ENCODE data around the gene EBF3. TPM values are rescaled to one million over a fixed set of nuclear protein-coding genes. Genes with fewer than 3 reads are reported as not detected.

EBF3 gene
- total and polyA plus RNA-seq, 2 experiments from 2014 or later: 0.22 to 0.77 TPM

DNA sequence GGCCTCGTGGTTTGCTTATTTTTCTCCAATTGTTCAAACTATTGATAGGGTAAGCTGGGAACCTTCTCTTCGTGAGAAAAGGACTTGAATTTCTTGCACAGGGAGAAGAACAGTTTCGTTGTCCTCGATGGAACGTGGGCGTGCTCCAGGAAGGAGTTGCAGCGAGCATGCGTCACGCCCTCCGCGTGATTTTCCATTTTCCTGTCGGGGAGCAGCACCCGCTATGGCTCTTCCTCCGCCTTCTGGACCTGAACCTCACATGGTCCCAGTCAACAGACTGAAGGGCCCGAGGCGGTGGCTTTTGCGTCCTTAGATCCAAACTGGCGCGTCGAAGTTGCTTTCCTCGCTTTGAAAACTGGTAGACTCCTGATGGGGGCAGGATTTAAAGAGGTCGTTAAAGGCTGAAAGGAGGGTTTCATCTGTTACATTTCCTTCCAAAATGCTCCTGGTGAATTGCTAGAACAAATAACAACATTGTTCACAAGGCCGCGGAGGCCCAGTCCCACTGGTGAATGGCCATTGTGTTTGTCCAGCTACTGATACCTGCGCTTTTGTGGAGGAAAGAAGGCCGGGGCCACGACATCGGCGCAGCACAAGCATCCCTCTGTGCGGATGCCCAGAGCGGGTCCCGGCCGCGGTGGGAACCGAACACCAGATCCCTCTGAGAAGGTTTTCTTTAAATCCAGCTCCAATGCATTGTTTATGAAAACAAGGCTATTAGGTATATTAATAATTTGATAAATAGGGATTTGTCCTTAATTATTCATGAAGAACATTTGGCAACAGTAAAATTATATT, 75.9 kb downstream of the EBF3 start:
- no peak for DNase-seq (ENCODE audit: low spot score)
- no peak overlapping the region for H3K4me3 ChIP-seq
- H3K4me1 ChIP-seq (ENCODE audit: insufficient read depth): no peaks in the 10 kb centered on the region
- H4K20me1 ChIP-seq (ENCODE audit: insufficient read depth, poor library complexity, severe bottlenecking): no peaks in the 10 kb centered on the region
- H3K4me2 ChIP-seq: no peak overlapping the region
- H3K79me2 ChIP-seq: no peaks in the 10 kb centered on the region
- no peaks in the 10 kb centered on the region for H3K36me3 ChIP-seq (replicated peaks; ENCODE audit: insufficient read depth, low read depth)
- no peak overlapping the region for H2AFZ ChIP-seq
- no peaks in the 10 kb centered on the region for H3K9me2 ChIP-seq (replicated peaks; ENCODE audit: insufficient read depth)
- H3K9me3 ChIP-seq (ENCODE audit: low read depth): no peaks in the 10 kb centered on the region
- 96% methylated on average over 35 of the region's 35 CpGs for WGBS (ENCODE audit: low lambda C conversion rate, missing lambda C conversion rate)
- H3K27ac ChIP-seq: no peak overlapping the region
- H3K27me3 ChIP-seq: peaks cover 4% of the 10 kb centered on the region
- TF ChIP-seq EZH2 (IDR thresholded peaks at IDR 0.05; ENCODE audit: borderline replicate concordance) (no peak), EZH2phosphoT487 (IDR thresholded peaks at IDR 0.05; ENCODE audit: low read depth, severe bottlenecking, unreplicated experiment) (no peak)
- TF ChIP-seq, protein P1, sequence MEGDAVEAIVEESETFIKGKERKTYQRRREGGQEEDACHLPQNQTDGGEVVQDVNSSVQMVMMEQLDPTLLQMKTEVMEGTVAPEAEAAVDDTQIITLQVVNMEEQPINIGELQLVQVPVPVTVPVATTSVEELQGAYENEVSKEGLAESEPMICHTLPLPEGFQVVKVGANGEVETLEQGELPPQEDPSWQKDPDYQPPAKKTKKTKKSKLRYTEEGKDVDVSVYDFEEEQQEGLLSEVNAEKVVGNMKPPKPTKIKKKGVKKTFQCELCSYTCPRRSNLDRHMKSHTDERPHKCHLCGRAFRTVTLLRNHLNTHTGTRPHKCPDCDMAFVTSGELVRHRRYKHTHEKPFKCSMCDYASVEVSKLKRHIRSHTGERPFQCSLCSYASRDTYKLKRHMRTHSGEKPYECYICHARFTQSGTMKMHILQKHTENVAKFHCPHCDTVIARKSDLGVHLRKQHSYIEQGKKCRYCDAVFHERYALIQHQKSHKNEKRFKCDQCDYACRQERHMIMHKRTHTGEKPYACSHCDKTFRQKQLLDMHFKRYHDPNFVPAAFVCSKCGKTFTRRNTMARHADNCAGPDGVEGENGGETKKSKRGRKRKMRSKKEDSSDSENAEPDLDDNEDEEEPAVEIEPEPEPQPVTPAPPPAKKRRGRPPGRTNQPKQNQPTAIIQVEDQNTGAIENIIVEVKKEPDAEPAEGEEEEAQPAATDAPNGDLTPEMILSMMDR (IDR thresholded peaks at IDR 0.05; ENCODE audit: poor library complexity): no peak

DNA sequence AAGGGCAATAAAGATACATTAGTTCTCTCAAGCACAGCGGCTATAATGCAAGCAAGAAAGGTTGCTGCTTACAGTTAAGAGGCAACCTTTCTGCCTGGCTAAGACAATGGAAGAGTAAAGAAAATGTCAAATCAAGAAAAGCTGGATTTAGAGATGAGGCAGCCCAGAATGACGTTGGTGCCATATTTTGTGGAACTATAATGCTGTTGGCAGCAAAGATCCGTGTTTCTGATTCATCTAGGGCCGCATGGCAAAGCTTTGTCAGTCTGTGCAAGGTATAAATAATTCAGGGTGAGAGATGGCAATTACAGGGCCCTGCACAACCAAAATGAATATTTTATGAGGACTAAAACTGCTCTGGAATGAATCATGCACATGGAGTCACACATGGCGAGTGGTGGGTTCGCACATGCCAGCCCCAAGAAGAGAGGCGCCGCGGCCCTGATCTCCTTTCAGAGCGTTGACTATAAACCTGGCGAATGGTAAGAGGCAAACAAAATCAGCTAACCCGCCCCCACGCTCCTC, 76.6 kb downstream of the EBF3 start:
- 92% methylated on average over 13 of the region's 13 CpGs for WGBS (ENCODE audit: low lambda C conversion rate, missing lambda C conversion rate)
- Histone ChIP-seq H3K4me1 (ENCODE audit: insufficient read depth) (no peaks in the 10 kb centered on the region), H3K36me3 (replicated peaks; ENCODE audit: insufficient read depth, low read depth) (no peaks in the 10 kb centered on the region)

DNA sequence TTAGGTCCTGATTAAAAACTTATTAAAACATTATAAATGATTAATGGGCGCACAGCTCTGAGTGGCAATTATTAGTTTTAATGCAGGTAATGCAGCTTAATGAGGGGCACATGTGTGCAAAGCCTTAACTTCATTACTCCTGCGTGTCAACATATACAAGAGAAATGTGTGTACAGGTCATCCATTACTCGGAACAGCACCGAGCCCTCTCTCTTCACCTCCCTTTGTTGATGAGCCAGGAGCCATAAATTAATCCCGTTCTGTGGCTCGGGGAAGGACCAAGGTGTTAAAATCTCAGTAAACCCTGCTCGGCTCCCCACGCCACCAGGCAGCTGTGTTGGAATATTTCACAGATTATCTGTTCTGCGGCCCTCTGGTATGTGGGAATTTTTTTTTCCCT, 77.8 kb downstream of the EBF3 start:
- DNase-seq (ENCODE audit: low spot score): no peak
- Histone ChIP-seq H4K20me1 (ENCODE audit: insufficient read depth, poor library complexity, severe bottlenecking) (no peaks in the 10 kb centered on the region), H3K4me3 (no peak overlapping the region), H3K27me3 (peaks cover 14% of the 10 kb centered on the region), H3K9me2 (replicated peaks; ENCODE audit: insufficient read depth) (no peaks in the 10 kb centered on the region), H3K36me3 (replicated peaks; ENCODE audit: insufficient read depth, low read depth) (no peaks in the 10 kb centered on the region), H2AFZ (no peak overlapping the region), H3K9me3 (ENCODE audit: low read depth) (no peaks in the 10 kb centered on the region), H3K4me2 (no peak overlapping the region), H3K79me2 (no peaks in the 10 kb centered on the region), H3K27ac (no peak overlapping the region), H3K4me1 (ENCODE audit: insufficient read depth) (no peaks in the 10 kb centered on the region)
- 54% methylated on average over 9 of the region's 9 CpGs for WGBS (ENCODE audit: low lambda C conversion rate, missing lambda C conversion rate)
- no peak for TF ChIP-seq EZH2phosphoT487 (IDR thresholded peaks at IDR 0.05; ENCODE audit: low read depth, severe bottlenecking, unreplicated experiment)
- TF ChIP-seq EZH2 (IDR thresholded peaks at IDR 0.05; ENCODE audit: borderline replicate concordance): no peak
- TF ChIP-seq, protein P1 (IDR thresholded peaks at IDR 0.05; ENCODE audit: poor library complexity): no peak

More for the DNA sequence above, 76.6 kb downstream of the EBF3 start:
- no peak overlapping the region for H3K4me2 ChIP-seq
- no peaks in the 10 kb centered on the region for H3K9me3 ChIP-seq (ENCODE audit: low read depth)
- H4K20me1 ChIP-seq (ENCODE audit: insufficient read depth, poor library complexity, severe bottlenecking): no peaks in the 10 kb centered on the region
- peaks cover 4% of the 10 kb centered on the region for H3K27me3 ChIP-seq
- DNase-seq (ENCODE audit: low spot score): no peak
- no peaks in the 10 kb centered on the region for H3K79me2 ChIP-seq
- no peak overlapping the region for H3K4me3 ChIP-seq
- no peaks in the 10 kb centered on the region for H3K9me2 ChIP-seq (replicated peaks; ENCODE audit: insufficient read depth)
- TF ChIP-seq EZH2 (IDR thresholded peaks at IDR 0.05; ENCODE audit: borderline replicate concordance): no peak
- TF ChIP-seq EZH2phosphoT487 (IDR thresholded peaks at IDR 0.05; ENCODE audit: low read depth, severe bottlenecking, unreplicated experiment): no peak
- TF ChIP-seq, protein P1 (IDR thresholded peaks at IDR 0.05; ENCODE audit: poor library complexity): no peak
- H2AFZ ChIP-seq: no peak overlapping the region
- no peak overlapping the region for H3K27ac ChIP-seq
